GM11168 (cell line): Measurements from ENCODE around the gene OVOL1.

Experiments used
- in situ Hi-C: fragments of 300-500 bp; cut with MboI; formaldehyde crosslinking; loops from one replicate; pipeline ENCODE4 v1.12.0; 2022; ENCODE audit warnings: low sequenced_read_pairs; ENCODE audit not compliant: unreplicated experiment

Gene OVOL1

GRCh38 chr11:65777241-65777640 lies 9.6 kb upstream of the OVOL1 start:
- in situ Hi-C loops, result no loop called here

GRCh38 chr11:65777821-65778361 lies 9.0 kb upstream of the OVOL1 start:
- in situ Hi-C loops, result no loop called here

- in situ Hi-C loops, result no loop called here
Measured at GRCh38 chr11:65778431-65778900, 8.4 kb upstream of the OVOL1 start.

- in situ Hi-C loops, result no loop called here
Measured at GRCh38 chr11:65778901-65779668, 7.8 kb upstream of the OVOL1 start.

- in situ Hi-C loops, result no loop called here
Measured at GRCh38 chr11:65779669-65779918, 7.3 kb upstream of the OVOL1 start.

- in situ Hi-C loops, result loop anchor here (5.0 kb wide), 1 partner anchor 37 kb away; no protein-coding TSS in a partner anchor
Measured at GRCh38 chr11:65779919-65780769, 6.7 kb upstream of the OVOL1 start.

GRCh38 chr11:65780770-65781151 lies 6.1 kb upstream of the OVOL1 start, which contains the start of gene AP5B1:
Gene AP5B1 (minus strand): TSS chr11:65780976. CDS start chr11:65780591, 385 bp downstream.
- in situ Hi-C loops, result loop anchor here (5.0 kb wide), 1 partner anchor 37 kb away; no protein-coding TSS in a partner anchor

- in situ Hi-C loops, result loop anchor here (5.0 kb wide), 1 partner anchor 36 kb away; no protein-coding TSS in a partner anchor
Measured at GRCh38 chr11:65781152-65781961, 5.5 kb upstream of the OVOL1 start.

GRCh38 chr11:65781962-65782815 lies 4.7 kb upstream of the OVOL1 start:
- in situ Hi-C loops, result loop anchor here (5.0 kb wide), 1 partner anchor 35 kb away; no protein-coding TSS in a partner anchor

GRCh38 chr11:65782816-65783228 lies 4.0 kb upstream of the OVOL1 start:
- in situ Hi-C loops, result loop anchor here (5.0 kb wide), 1 partner anchor 34 kb away; no protein-coding TSS in a partner anchor

- in situ Hi-C loops, result no loop called here
Measured at GRCh38 chr11:65785319-65786007, 1.4 kb upstream of the OVOL1 start.

- in situ Hi-C loops, result no loop called here
Measured at GRCh38 chr11:65786008-65786785, 666 bp upstream of the OVOL1 start.

- in situ Hi-C loops, result no loop called here
Measured at GRCh38 chr11:65787649-65788622, 1.1 kb downstream of the OVOL1 start.

- in situ Hi-C loops, result no loop called here
Measured at GRCh38 chr11:65788821-65789220, 2.0 kb downstream of the OVOL1 start.

GRCh38 chr11:65789230-65790103 lies 2.6 kb downstream of the OVOL1 start:
- in situ Hi-C loops, result no loop called here
